Measurements from ENCODE around the gene SF3A2.

The SF3A2 gene

DNA sequence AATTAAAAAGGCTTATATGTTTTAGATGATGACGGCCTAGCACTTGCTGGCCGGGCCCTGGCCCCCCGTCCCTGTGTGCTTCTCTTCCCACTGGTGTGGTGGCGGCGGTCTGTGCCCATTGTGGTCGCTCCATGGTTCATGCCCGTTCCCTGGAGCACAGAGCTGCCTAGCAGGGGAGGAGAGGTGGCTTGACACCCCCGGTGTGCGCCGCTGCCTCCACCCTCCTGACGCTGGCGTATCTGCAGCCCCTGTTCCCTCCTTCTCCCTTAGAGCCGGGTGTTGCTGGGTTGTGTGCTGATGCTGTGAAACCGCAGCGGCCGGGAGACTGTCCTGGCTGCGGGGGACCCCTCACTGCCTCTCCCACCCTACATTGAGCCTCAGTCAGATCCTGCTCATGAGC, 43.8 kb upstream of the SF3A2 start:
- H3K4me3 ChIP-seq (ENCODE audit: control insufficient read depth, low read depth, low read length): no peak overlapping the region
- TF ChIP-seq, protein P1, sequence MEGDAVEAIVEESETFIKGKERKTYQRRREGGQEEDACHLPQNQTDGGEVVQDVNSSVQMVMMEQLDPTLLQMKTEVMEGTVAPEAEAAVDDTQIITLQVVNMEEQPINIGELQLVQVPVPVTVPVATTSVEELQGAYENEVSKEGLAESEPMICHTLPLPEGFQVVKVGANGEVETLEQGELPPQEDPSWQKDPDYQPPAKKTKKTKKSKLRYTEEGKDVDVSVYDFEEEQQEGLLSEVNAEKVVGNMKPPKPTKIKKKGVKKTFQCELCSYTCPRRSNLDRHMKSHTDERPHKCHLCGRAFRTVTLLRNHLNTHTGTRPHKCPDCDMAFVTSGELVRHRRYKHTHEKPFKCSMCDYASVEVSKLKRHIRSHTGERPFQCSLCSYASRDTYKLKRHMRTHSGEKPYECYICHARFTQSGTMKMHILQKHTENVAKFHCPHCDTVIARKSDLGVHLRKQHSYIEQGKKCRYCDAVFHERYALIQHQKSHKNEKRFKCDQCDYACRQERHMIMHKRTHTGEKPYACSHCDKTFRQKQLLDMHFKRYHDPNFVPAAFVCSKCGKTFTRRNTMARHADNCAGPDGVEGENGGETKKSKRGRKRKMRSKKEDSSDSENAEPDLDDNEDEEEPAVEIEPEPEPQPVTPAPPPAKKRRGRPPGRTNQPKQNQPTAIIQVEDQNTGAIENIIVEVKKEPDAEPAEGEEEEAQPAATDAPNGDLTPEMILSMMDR (conservative IDR thresholded peaks at IDR 0.05; ENCODE audit: control insufficient read depth, insufficient read depth, low read depth, low read length): no peak
- DNase-seq (ENCODE audit: low read depth): no peak

DNA sequence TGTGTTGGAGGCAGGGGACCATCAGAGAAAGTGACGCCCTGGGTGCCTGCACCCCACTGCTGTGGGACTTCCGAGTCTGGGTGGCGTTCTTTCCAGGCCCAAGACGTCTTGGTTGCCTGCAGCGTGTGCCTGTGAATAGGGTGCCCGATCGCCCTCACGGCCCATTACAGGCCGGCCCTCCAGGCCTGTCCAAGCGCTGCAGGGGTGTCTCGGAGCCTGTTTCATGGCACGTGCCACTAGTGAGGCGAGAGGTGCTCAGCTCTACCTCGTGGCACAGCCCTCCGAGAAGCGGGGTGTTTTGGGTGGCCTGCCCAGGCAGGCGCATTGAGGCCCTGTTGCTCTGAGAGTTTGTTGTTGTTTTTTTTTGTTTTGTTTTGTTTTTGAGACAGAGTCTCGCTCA, 42.8 kb upstream of the SF3A2 start:
- TF ChIP-seq, protein P1 (conservative IDR thresholded peaks at IDR 0.05; ENCODE audit: control insufficient read depth, insufficient read depth, low read depth, low read length): no peak
- no peak overlapping the region for H3K4me3 ChIP-seq (ENCODE audit: control insufficient read depth, low read depth, low read length)
- no peak for DNase-seq (ENCODE audit: low read depth)

DNA sequence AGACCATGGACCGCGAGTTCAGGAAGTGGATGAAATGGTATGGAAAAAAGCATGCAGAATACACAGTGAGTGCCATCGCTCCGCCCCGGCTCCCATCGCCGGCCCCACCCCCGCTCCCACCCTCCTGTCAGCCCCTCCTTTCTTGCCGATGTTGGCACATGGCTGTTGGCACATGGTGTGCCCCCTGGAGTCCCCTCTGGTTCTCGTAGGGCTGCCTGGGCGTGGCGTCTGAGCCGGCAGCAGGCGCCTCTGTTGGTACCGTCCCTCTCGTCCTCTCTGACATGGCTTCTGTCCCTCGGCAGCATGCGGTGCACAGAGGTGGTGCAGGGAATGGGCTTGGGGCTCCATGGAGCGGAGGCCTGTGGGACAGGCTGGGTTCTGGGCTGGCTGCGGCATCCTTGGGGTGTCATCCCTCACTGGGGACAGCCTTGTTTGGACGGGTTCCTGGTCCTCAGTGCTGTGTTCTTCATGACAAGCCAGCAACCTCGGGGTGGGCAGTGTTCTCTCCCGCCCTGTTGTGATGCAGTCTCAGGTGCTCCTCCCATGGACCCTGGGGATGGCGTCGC, 42.0 kb upstream of the SF3A2 start:
- DNase-seq (ENCODE audit: low read depth): no peak
- TF ChIP-seq, protein P1 (conservative IDR thresholded peaks at IDR 0.05; ENCODE audit: control insufficient read depth, insufficient read depth, low read depth, low read length): no peak
- H3K4me3 ChIP-seq (ENCODE audit: control insufficient read depth, low read depth, low read length): no peak overlapping the region

DNA sequence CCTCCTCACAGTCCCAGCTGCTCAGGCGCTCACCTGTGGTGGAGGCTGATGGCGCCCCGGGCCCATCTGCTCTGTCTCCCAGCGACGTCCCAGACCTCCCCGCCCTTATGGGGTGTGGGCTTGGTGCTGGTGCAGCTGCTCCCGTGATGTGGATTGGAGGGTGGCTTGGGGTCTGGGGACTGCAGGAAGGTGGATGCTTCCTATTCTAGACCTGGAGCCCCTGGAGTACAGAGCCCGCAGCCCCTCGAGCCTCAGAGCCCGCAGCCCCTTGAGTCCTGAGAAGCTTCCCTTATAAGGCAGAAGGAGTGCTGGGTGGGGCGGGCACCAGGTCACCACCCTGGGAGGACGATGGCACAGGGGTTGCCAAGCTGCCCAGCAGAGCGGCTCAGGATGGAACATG, 41.3 kb upstream of the SF3A2 start:
- H3K4me3 ChIP-seq (ENCODE audit: control insufficient read depth, low read depth, low read length): no peak overlapping the region
- TF ChIP-seq, protein P1 (conservative IDR thresholded peaks at IDR 0.05; ENCODE audit: control insufficient read depth, insufficient read depth, low read depth, low read length): no peak
- no peak for DNase-seq (ENCODE audit: low read depth)

DNA sequence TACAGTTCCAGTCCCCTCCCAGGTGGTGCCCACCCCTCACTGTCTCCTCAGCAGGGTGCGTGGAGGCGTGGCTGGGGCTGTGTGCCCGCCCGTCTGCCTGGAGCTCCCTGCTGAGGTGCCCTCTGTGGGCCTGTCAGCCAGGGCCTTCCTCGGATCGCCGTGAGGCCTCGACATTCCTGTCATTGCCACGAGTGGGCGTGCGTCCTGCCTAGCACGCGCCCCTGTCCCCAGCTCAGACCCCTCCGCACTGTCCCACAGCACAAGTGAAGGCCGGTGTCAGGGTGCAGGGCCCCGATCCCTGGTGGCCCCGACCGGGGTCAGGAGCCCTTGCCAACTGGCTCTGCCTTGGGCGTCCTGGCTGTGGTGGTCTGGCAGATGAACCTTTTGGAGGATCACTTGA, 40.7 kb upstream of the SF3A2 start:
- no peak for DNase-seq (ENCODE audit: low read depth)
- TF ChIP-seq, protein P1 (conservative IDR thresholded peaks at IDR 0.05; ENCODE audit: control insufficient read depth, insufficient read depth, low read depth, low read length): no peak
- H3K4me3 ChIP-seq (ENCODE audit: control insufficient read depth, low read depth, low read length): no peak overlapping the region

DNA sequence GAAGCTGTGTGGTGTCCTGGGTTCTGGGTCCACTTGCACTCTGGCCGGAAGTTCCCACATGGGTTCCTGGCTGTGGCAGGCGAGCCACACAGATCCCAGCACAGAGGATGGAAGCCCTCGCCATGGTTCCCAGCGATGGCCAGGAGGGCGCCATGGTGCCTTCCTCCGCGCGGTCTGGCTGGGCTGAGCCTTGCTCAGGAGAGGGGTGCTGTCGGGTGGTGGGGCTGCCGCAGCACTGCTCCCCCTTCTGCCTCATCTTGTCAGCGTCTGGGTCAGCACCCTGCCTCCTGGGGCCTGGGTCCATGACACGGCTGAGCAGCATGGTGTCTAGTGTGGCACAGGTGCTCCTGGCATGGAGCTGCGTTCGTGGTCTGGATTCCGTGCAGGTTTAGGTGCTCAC, 39.4 kb upstream of the SF3A2 start:
- TF ChIP-seq, protein P1 (conservative IDR thresholded peaks at IDR 0.05; ENCODE audit: control insufficient read depth, insufficient read depth, low read depth, low read length): no peak
- no peak overlapping the region for H3K4me3 ChIP-seq (ENCODE audit: control insufficient read depth, low read depth, low read length)
- DNase-seq (ENCODE audit: low read depth): no peak

DNA sequence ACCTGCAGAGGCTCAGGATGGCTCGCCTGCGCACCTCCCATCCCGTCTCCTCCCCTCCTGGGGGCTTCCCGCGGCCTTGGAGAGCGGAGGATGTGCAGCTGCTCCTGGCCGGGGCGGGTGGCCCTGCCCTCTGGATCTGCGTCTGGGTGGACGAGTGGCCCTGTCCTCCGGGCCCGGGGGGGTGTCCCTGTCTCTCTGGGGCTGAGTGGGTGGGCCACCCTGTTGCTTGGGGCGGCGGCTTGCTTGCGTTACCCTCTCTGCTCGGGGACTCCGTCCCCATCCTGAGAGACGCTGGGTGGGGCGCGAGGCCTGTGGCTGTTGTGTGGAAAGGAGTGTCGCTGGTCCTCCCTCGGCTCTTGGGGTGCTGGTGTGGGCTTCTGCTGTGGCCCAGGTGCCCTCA, 38.3 kb upstream of the SF3A2 start:
- TF ChIP-seq, protein P1 (conservative IDR thresholded peaks at IDR 0.05; ENCODE audit: control insufficient read depth, insufficient read depth, low read depth, low read length): no peak
- DNase-seq (ENCODE audit: low read depth): no peak

More for the DNA sequence above, 38.3 kb upstream of the SF3A2 start:
- no peak overlapping the region for H3K4me3 ChIP-seq (ENCODE audit: control insufficient read depth, low read depth, low read length)
